Mesothelial cell of epicardium (in vitro differentiated cells): ENCODE results near the gene FARP2. TPM values are rescaled to one million over a fixed set of nuclear protein-coding genes. Genes with fewer than 3 reads are reported as not detected.

Experiments used
- DNase-seq, 2 experiments: peaks; one replicate each; pipeline ENCODE4 v3.0.0; 2021; ENCODE audit warnings: low spot score in 2 of 2; ENCODE audit not compliant: unreplicated experiment in 2 of 2
- H3K27ac Mint-ChIP-seq: 2 replicates; pipeline ENCODE4 v1.8.0; 2021; ENCODE audit warnings: mixed read lengths
- H3K27me3 Mint-ChIP-seq: 2 replicates; pipeline ENCODE4 v1.8.0; 2021; ENCODE audit warnings: low read depth, mixed read lengths
- H3K36me3 Mint-ChIP-seq: 2 replicates; pipeline ENCODE4 v1.8.0; 2021; ENCODE audit warnings: mixed read lengths
- H3K4me1 Mint-ChIP-seq: 2 replicates; pipeline ENCODE4 v1.8.0; 2021; ENCODE audit warnings: mixed read lengths
- H3K4me3 Mint-ChIP-seq: 2 replicates; pipeline ENCODE4 v1.8.0; 2021; ENCODE audit warnings: mild to moderate bottlenecking, moderate library complexity, mixed read lengths
- H3K9me3 Mint-ChIP-seq: 2 replicates; pipeline ENCODE4 v1.8.0; 2021; ENCODE audit warnings: mixed read lengths
- CTCF ChIP-seq: fragments of 200-600 bp; sonication (generic); IDR thresholded peaks from one replicate; pipeline ENCODE4 v1.5.0; 2021; ENCODE audit warnings: antibody characterized with exemption; ENCODE audit not compliant: unreplicated experiment
- total RNA-seq: library from RNA; stranded (reverse); gene quantifications from 3 replicates; pipeline ENCODE4 v1.2.1, GENCODE V29; 2021

FARP2 gene
- total RNA-seq, 1 donor from 2014 or later, result 54.9 TPM

GRCh38 chr2:241531161-241531722 lies 175.2 kb downstream of the FARP2 start:
- Mint-ChIP-seq H3K4me1 (peaks cover 3% of the 10 kb centered on the region), H3K4me3 (no peak overlapping the region), H3K36me3 (no peaks in the 10 kb centered on the region), H3K9me3 (peaks cover 3% of the 10 kb centered on the region), H3K27me3 (no peaks in the 10 kb centered on the region), H3K27ac (no peak overlapping the region)
- DNase-seq, result no peak
- no peak for TF ChIP-seq CTCF

GRCh38 chr2:241532168-241532567 lies 176.1 kb downstream of the FARP2 start:
- H3K27ac Mint-ChIP-seq, result no peak overlapping the region
- peaks cover 5% of the 10 kb centered on the region for H3K4me1 Mint-ChIP-seq
- no peak for TF ChIP-seq CTCF
- H3K4me3 Mint-ChIP-seq, result no peak overlapping the region
- H3K36me3 Mint-ChIP-seq, result no peaks in the 10 kb centered on the region
- H3K27me3 Mint-ChIP-seq, result no peaks in the 10 kb centered on the region
- DNase-seq, result no peak
- no peaks in the 10 kb centered on the region for H3K9me3 Mint-ChIP-seq

- no peak for TF ChIP-seq CTCF
- Mint-ChIP-seq H3K4me1 (peaks cover 5% of the 10 kb centered on the region), H3K36me3 (no peaks in the 10 kb centered on the region), H3K27me3 (no peaks in the 10 kb centered on the region), H3K27ac (no peak overlapping the region), H3K9me3 (no peaks in the 10 kb centered on the region), H3K4me3 (no peak overlapping the region)
- no peak for DNase-seq
Measured at GRCh38 chr2:241532733-241533601, 176.9 kb downstream of the FARP2 start.

GRCh38 chr2:241534293-241534692 lies 178.2 kb downstream of the FARP2 start:
- no peak overlapping the region for H3K4me3 Mint-ChIP-seq
- no peak for TF ChIP-seq CTCF
- H3K36me3 Mint-ChIP-seq, result no peaks in the 10 kb centered on the region
- no peak overlapping the region for H3K27ac Mint-ChIP-seq
- peaks cover 5% of the 10 kb centered on the region for H3K4me1 Mint-ChIP-seq
- peaks cover 2% of the 10 kb centered on the region for H3K27me3 Mint-ChIP-seq
- no peaks in the 10 kb centered on the region for H3K9me3 Mint-ChIP-seq
- DNase-seq, result no peak

- H3K4me1 Mint-ChIP-seq, result peaks cover 5% of the 10 kb centered on the region
Measured at GRCh38 chr2:241534701-241535375, 178.8 kb downstream of the FARP2 start.

More at GRCh38 chr2:241534701-241535375, 178.8 kb downstream of the FARP2 start:
- Mint-ChIP-seq H3K27me3 (peaks cover 2% of the 10 kb centered on the region), H3K4me3 (no peak overlapping the region), H3K27ac (no peak overlapping the region), H3K9me3 (no peaks in the 10 kb centered on the region), H3K36me3 (no peaks in the 10 kb centered on the region)
- no peak for DNase-seq
- TF ChIP-seq CTCF, result no peak
